Endothelial cell of umbilical vein (primary cell): ENCODE data around the gene PTPRK. TPM values are rescaled to one million over a fixed set of nuclear protein-coding genes. Genes with fewer than 3 reads are reported as not detected.

Experiments used
- BruUV-seq: library from RNA; stranded (reverse); fragments of 400-500 nt; replicated peaks from 2 replicates; lab custom pipeline; 2021; lab: Mats Ljungman, UMichigan
- CTCF ChIA-PET: fragments of 300-600, 350-600 bp; sonication (Branson Sonifier 250); formaldehyde crosslinking; loops from one replicate; lab custom pipeline; 2021; ENCODE audit warnings: antibody characterized with exemption, inconsistent platforms; lab: Charles Lee
- POLR2A ChIA-PET: fragments of 300-600, 350-600 bp; sonication (Branson Sonifier 250); formaldehyde crosslinking; loops from one replicate; lab custom pipeline; 2021; ENCODE audit warnings: antibody characterized with exemption, inconsistent platforms; lab: Charles Lee
- DNase-seq: peaks from one replicate; pipeline ENCODE4 v3.0.0-alpha.2; 2011; ENCODE audit warnings: low read depth, low spot score
- FAIRE-seq: peaks from 2 replicates; lab custom pipeline; 2011; peaks lifted over from hg19 to GRCh38; lab: Jason Lieb, UNC
- H2AFZ ChIP-seq: 2 replicates; pipeline ENCODE4 v1.6.0; 2012; ENCODE audit warnings: low read depth, low read length, control low read depth, inconsistent platforms
- H3K27ac ChIP-seq: 2 replicates; pipeline ENCODE4 v1.5.1; 2011; ENCODE audit warnings: low read depth, mild to moderate bottlenecking, control low read depth, low read length, moderate library complexity; ENCODE audit not compliant: insufficient read depth
- H3K27me3 ChIP-seq, 2 experiments: 2 replicates each; pipeline versions ENCODE4 v1.6.0 to v1.6.1; 2011; ENCODE audit warnings: low read length in 2 of 2, mixed read lengths in 1 of 2; ENCODE audit not compliant: control insufficient read depth in 2 of 2, insufficient read depth in 2 of 2
- H3K36me3 ChIP-seq, 2 experiments: 2 replicates in 1 of 2; 3 replicates in 1 of 2; pipeline ENCODE4 v1.5.1; 2011; ENCODE audit warnings: low read length in 2 of 2, mild to moderate bottlenecking in 1 of 2, moderate library complexity in 1 of 2; ENCODE audit not compliant: control insufficient read depth in 2 of 2, insufficient read depth in 2 of 2; ENCODE audit errors: extremely low read depth in 1 of 2
- H3K4me1 ChIP-seq: 3 replicates; pipeline ENCODE4 v1.5.1; 2011; ENCODE audit warnings: mild to moderate bottlenecking, low read length; ENCODE audit not compliant: control insufficient read depth, insufficient read depth; ENCODE audit errors: extremely low read depth
- H3K4me2 ChIP-seq: 2 replicates; pipeline ENCODE4 v1.6.1; 2011; ENCODE audit warnings: low read length, control low read depth, mixed read lengths; ENCODE audit not compliant: insufficient read depth
- H3K4me3 ChIP-seq, 3 experiments: fragments of 200-600 bp in 1 of 3; sonication (generic), shearing (Covaris generic) in 1 of 3; replicated peaks in 1 of 3; 2 replicates each; pipeline ENCODE4 v1.5.1; 2011 to 2016; ENCODE audit warnings: control low read depth in 3 of 3, low read length in 3 of 3, mild to moderate bottlenecking in 2 of 3, inconsistent platforms in 1 of 3, low read depth in 1 of 3, moderate library complexity in 1 of 3; ENCODE audit not compliant: insufficient read depth in 1 of 3
- H3K79me2 ChIP-seq: 2 replicates; pipeline ENCODE4 v1.6.0; 2012; ENCODE audit warnings: low read length, inconsistent platforms; ENCODE audit not compliant: control insufficient read depth, insufficient read depth
- H3K9ac ChIP-seq: replicated peaks from 2 replicates; pipeline ENCODE3; 2011; ENCODE audit warnings: low read length, control low read depth; ENCODE audit not compliant: insufficient read depth; ENCODE audit errors: extremely low read depth
- H3K9me1 ChIP-seq: replicated peaks from 3 replicates; pipeline ENCODE4 v1.6.0; 2011; ENCODE audit warnings: mild to moderate bottlenecking, low read length; ENCODE audit not compliant: control insufficient read depth, insufficient read depth; ENCODE audit errors: extremely low read depth
- H3K9me3 ChIP-seq: replicated peaks from 2 replicates; pipeline ENCODE4 v1.5.1; 2012; ENCODE audit warnings: low read length, inconsistent platforms; ENCODE audit not compliant: control insufficient read depth, insufficient read depth
- H4K20me1 ChIP-seq: replicated peaks from 2 replicates; pipeline ENCODE3; 2011; ENCODE audit warnings: mild to moderate bottlenecking, low read length; ENCODE audit not compliant: control insufficient read depth, insufficient read depth; ENCODE audit errors: extremely low read depth
- CTCF ChIP-seq, 2 donors: IDR thresholded peaks; 1 replicate in 1 of 2; 2 replicates in 1 of 2; pipeline ENCODE4 v1.5.1; 2011; ENCODE audit warnings: low read length in 2 of 2, mild to moderate bottlenecking in 2 of 2, moderate library complexity in 2 of 2, control low read depth in 1 of 2, inconsistent platforms in 1 of 2, low read depth in 1 of 2; ENCODE audit not compliant: insufficient read depth in 1 of 2; ENCODE audit errors: extremely low read depth in 1 of 2
- EZH2 ChIP-seq: IDR thresholded peaks from 2 replicates; pipeline ENCODE4 v1.6.1; 2012; ENCODE audit warnings: borderline replicate concordance, low read depth, mild to moderate bottlenecking, moderate library complexity, low read length, inconsistent platforms; ENCODE audit not compliant: severe bottlenecking
- FOS ChIP-seq: IDR thresholded peaks from 2 replicates; pipeline ENCODE4 v1.6.1; 2011; ENCODE audit warnings: mild to moderate bottlenecking, low read length, moderate library complexity, borderline replicate concordance; ENCODE audit not compliant: insufficient read depth
- GATA2 ChIP-seq: IDR thresholded peaks from 2 replicates; pipeline ENCODE4 v1.7.0; 2011; ENCODE audit warnings: low read depth, mild to moderate bottlenecking, moderate library complexity, mixed read lengths, low read length; ENCODE audit not compliant: insufficient read length, insufficient read depth
- JUN ChIP-seq: IDR thresholded peaks from 2 replicates; pipeline ENCODE4 v1.6.1; 2011; ENCODE audit warnings: borderline replicate concordance, low read depth; ENCODE audit not compliant: insufficient read length, insufficient read depth
- MAX ChIP-seq: IDR thresholded peaks from 2 replicates; pipeline ENCODE4 v1.6.1; 2011; ENCODE audit not compliant: insufficient read depth, insufficient read length
- MYC ChIP-seq: IDR thresholded peaks from one replicate; pipeline ENCODE4 v1.6.1; 2011; ENCODE audit warnings: mild to moderate bottlenecking, low read depth, low read length
- POLR2A ChIP-seq: IDR thresholded peaks from 2 replicates; pipeline ENCODE4 v1.6.1; 2012; ENCODE audit warnings: low read depth, mild to moderate bottlenecking, control low read depth, low read length
- POLR2AphosphoS5 ChIP-seq: IDR thresholded peaks from 2 replicates; pipeline ENCODE4 v1.6.1; 2012; ENCODE audit warnings: low read depth, mild to moderate bottlenecking, control low read depth, low read length, moderate library complexity; ENCODE audit not compliant: insufficient read depth
- dilution Hi-C: fragments of 300-500 bp; cut with MboI; formaldehyde crosslinking; loops from one replicate; pipeline ENCODE4 v1.15.0; 2019; ENCODE audit warnings: low sequenced_read_pairs; ENCODE audit not compliant: extremely low pct_ligation_motif_present
- intact Hi-C: fragments of 100-400 bp; cut with micrococcal nuclease; formaldehyde crosslinking; loops from one replicate; pipeline ENCODE4 v1.10.0; 2022
- polyA plus RNA-seq, 4 experiments: library from polyadenylated mRNA; depleted of rRNA in 3 of 4; stranded (reverse) in 3 of 4; unstranded in 1 of 4; fragments of >200 nt; gene quantifications; 2 replicates each; pipeline versions ENCODE4 v1.2.1 to v1.2.3, GENCODE V29; 2011 to 2012; ENCODE audit warnings: missing spikeins in 1 of 4
- total RNA-seq: library from RNA; stranded (reverse); gene quantifications from 2 replicates; pipeline ENCODE4 v1.2.3, GENCODE V29; 2021

The PTPRK gene
- total and polyA plus RNA-seq, 2 donors (not counting 3 experiments of a cell fraction or from before 2014, with no cell fraction given), result 15.2 to 74.0 TPM

- dilution Hi-C loops (no loop called here), intact Hi-C loops (loop anchor here (10.0 kb wide), 1 partner anchor 415 kb away; no protein-coding TSS in a partner anchor)
- POLR2A ChIA-PET, result no interaction called here
- no TSS peak for BruUV-seq
- CTCF ChIA-PET, result no interaction called here
- H3K79me2 ChIP-seq, result peaks cover 13% of the 10 kb centered on the region
- H3K4me3 ChIP-seq, result no peak overlapping the region
- no peaks in the 10 kb centered on the region for H3K9me1 ChIP-seq
- no peak overlapping the region for H3K27ac ChIP-seq
- FAIRE-seq, result no peak
- H3K9ac ChIP-seq, result no peak overlapping the region
- H3K9me3 ChIP-seq, result no peaks in the 10 kb centered on the region
- H3K4me1 ChIP-seq, result peaks cover 5% of the 10 kb centered on the region
- no peaks in the 10 kb centered on the region for H3K36me3 ChIP-seq
- TF ChIP-seq GATA2, result no peak
- TF ChIP-seq POLR2A, result no peak
- no peak for TF ChIP-seq EZH2
- no peak for TF ChIP-seq FOS
- no peak for TF ChIP-seq JUN
- no peak for TF ChIP-seq MYC
- TF ChIP-seq CTCF (IDR thresholded peaks at IDR 0.05; ENCODE audit: extremely low read depth in 1 of 2, insufficient read depth in 1 of 2, low read depth in 1 of 2, low read length in 2 of 2), result no peak
- TF ChIP-seq POLR2AphosphoS5, result no peak
- no peak for TF ChIP-seq MAX
- H2AFZ ChIP-seq, result no peak overlapping the region
- peaks cover 5% of the 10 kb centered on the region for H4K20me1 ChIP-seq
- no peaks in the 10 kb centered on the region for H3K27me3 ChIP-seq
- H3K4me2 ChIP-seq, result no peak overlapping the region
- no peak for DNase-seq
Observed at GRCh38 chr6:128319946-128320345, 200.5 kb downstream of the PTPRK start.
